NCI-H128 (cell line): ENCODE measurements around the gene DPM2.
A peak's percentile ranks its signal among the peaks of the same experiment; 100 is the strongest.

Experiments
- DNase-seq: peaks from one replicate; lab custom pipeline; 2025; ENCODE audit not compliant: unreplicated experiment; lab: John Stamatoyannopoulos, UW

Gene DPM2

DNA sequence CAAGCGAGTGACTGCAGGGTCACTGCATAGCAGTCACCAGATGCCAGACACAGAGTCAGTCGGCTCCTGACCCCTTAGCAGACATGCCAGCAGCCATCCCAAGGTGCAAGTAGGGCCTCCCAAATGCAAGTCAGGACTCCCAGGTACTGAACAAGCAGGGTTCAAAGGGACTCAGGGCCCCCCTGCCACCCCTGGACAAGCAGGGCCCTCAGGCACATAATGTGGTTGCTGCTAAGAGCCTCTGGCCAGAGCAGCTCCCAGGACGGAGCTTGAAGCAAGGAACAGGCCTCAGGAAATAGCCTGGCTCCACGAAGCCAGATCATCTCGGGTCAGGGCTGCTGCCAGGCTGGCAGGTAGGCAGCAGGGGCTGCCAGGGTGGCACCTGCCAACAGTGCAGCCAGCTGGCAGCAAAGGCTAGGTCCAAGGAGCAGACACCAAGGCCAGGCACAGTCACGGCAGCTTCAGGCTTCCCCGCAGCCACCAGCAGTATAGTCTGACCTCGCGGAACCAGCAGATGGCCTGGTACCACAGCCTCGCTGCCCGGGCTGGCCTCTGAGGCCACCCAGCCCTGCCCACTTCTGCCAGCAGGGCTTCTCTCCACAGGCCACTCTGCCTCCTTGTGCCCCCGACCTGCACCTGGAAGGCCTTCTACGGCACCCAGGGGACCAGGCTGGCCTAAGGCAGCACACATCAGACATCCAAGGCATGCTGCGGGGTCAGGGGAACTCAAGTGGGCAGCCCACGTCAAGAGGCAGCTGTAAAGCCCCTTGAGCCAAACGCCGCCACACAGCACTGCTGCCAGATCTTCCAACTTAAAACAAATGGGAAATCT, 35.7 kb upstream of the DPM2 start:
- no peak for DNase-seq

DNA sequence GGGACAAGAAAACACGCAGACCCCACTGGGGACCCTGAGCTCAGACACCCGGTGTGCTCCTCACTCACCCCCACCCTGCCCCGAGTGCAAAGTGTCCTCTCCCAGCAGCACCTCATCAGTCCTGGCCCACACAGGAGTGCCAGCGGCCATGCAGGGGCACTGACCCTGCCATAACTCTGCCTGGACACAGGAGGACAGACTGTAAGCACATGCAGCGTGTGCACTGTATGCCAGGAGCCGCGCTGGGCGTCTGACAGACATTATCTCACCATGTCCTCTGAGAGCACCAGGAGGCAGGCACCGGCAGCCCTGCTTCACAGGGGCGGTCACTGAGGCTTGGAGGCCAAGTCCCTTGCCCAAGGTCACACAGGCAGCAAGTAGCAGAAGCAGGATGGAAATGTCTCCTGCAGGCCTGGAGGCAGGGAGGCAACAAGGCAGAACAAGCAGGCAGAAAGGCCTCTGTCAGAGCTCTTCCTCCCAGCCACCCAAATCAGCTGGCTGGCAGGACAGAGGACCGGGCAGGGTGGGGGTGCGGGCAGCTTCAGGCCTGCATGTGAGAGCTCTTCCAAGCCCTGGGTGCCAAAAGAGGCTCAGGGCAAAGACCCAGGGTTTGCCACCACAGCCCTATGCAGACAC, 34.7 kb upstream of the DPM2 start:
- DNase-seq = no peak

DNA sequence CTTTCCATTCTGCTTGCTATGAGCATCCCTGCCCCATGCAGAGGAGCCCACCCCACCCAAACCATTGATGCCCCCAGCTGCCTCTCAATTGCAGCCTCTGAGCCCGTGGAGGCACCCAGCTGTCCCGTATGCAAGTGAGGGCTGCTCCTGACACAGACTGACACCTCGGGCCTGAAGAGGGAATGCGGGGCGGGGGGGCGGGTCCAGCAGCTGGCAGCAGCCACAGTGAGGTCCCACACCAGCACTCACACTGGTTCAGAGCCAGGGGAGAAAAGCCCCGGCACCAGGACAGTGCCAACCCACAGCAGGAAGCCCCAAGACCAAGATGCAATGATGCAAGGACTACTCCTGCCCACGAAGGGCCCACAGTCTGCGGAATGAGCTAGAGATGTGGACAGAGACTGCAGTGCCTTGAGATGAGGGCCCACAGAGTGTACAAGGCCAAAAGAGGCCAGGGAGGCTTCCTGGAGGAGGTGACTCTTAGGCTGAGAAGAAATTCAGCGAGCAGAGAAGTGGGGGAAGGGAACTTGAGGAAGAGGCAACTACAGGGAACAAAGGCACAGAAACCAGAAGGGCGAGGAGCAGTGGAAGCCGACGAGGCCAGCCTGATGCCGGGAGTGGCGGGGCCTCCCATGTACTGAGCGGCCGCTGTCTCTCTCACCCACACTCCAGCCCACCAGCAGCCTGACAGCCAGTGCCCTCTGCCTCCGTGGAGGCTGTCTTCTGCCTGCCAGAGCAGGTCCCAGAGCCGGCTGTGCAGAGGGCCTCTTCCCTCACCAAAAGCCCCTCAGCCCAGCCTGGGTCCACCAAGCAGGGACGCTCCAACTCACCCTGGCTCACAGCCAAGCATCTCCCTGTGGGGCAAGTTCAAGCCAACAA, 33.9 kb upstream of the DPM2 start:
- DNase-seq = no peak

DNA sequence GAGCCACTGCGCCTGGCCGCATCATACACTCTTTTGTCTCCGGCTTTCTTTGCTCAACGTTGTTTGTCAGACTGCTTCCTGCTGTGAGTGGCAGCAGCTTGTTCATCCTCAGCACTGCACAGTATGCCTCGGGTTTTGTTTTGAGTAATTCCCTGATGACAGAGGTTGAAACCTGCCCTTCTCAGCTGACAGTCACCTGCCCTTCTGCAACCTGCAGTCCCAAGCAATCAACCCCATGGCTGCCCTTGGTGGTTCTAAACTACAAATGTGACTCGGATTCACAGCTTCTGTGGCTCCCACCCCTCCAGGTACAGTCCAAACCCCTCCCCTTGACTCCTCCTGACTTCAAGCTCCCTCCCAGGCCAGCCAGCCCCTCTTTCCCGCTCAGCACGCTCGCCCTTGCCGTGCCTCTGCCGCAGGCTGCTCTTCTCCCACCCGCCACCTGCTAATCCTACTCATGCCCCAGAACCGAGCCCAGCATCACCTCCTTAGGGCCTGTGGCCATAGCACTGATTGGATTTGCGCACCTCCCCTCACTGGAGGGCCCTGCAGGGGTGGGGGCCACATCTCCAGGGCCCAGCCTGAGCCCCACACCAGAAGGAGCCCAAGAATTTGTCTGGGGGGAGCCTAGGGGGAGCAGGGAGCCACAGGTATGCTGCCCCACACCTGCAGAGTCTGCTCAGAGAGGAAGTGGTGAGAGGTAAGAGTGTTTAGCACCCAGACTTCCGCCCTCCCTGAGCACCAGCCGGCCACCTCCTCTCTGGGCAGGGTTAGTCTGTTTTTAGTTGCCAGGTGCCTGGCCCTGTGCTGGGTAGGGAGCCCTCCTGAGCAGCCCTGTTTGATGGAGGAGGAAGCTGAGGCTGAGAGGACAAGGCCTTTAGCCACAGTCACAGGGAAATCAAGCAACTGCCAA, 33.0 kb upstream of the DPM2 start:
- DNase-seq = peak; percentile 72

DNA sequence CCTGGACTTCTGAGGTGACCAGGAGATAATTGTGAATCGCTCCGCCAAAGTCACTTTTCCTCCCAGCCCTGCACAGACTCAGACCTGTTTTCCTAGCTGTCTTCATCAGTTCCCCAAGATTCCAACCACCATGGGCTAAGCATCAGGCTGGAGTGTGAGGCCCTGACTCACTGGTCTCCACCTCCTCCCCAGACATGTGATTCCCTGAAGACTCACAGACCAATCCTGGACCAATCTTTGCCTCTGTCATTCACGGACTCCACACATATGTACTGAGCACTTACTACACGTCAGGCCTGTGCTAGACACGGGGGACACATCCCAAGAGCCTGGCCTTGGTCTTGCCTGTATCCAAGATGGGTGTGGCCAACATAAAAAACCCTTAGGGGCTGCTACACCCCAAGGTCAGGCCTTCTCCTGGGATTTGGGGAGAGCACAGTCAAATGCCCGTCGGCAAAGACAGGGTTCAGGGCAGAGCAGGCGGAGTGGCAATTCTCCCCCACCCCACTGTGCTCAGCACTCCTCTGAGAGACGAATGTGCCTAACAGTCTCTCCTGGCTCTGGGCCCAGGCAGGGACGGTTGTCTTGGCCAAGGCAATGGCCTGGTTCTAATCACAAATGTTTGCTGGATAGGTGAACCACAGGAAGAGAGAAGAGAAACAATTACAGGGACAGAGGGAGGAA, 31.2 kb upstream of the DPM2 start:
- DNase-seq = no peak

DNA sequence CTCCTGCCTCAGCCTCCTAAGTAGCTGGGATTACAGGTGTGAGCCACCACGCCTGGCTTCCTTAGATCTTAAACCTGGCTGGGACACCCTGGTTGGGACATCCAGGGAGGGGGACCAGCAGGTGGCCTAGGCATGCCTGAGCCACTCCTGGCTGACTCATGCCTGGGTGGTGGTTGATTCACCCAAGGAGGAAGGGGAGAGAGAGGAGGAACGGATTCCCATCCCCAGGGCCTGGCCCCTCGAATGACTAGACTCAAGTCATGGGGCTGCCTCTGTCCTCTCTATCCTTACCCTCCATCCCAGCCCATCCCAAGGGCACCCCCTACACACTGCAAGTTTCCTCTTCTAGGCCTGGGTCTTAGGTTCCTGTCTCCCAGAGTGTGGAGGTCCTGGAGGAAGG, 30.4 kb upstream of the DPM2 start:
- DNase-seq = no peak

DNA sequence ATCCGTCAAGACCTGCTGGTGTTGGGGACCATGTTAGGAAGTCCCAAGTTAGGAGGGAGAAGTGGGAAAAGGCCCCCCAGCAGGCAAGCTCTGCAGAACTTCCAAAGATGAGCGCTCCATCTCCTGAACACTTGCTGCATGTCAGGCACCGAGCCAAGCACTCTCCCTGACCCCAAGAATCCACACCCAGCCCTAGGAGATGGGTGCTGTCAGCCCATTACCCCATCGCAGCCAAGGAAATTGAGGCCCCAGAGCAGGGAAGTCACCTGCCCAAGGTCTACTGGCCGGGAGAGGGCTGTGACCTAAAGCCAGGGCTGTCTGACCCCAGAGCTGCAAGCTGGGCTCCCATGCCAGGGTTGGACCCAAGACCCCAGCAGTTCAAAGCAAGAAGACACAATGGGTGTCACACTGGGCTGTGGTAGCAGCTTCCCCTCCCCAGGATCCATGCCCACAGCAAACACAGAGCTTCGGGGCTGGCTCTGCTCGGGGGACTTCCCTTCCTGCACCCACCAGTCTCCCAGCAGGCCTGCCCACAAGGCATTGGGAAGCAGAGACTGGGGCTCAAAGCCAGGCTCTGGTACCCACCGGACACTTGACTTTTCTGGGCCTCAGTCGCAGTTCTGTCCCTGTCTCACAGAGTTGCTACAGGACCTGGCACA, 29.6 kb upstream of the DPM2 start:
- DNase-seq = no peak

DNA sequence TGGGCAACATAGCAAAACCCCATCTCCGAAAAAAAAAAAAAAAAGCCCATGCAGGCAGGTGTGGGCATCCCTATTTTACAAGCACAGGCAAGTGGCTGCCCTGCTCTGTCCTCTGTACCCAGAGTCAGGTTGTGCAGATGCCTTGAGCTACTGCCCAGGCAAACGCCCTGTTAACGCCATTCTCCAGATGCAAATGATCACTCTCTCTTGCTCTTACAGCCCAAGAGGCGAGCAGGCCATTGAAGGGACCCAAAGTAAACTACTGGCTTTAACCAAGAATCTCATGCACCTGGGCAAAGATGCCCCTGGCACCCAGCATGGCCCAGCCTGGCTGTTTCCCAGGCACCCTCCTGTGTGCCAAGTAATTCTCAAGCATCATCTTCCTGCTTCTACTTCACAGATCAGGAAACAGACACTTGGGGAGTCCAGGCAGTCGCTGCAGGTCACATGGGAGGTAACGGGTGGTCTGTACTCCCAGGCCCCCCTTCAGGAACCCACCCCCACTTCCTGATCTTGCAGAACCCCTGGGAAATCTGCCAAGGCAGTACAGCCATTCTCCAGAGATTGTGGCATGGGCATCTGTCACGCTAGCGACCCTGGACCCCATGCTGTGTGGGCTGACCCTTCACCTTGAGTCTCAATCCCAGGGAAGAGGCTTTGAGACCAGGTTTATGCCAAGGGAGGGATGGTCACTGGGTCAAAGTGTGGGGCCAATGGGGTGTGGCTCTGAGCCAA, 28.9 kb upstream of the DPM2 start:
- no peak for DNase-seq

DNA sequence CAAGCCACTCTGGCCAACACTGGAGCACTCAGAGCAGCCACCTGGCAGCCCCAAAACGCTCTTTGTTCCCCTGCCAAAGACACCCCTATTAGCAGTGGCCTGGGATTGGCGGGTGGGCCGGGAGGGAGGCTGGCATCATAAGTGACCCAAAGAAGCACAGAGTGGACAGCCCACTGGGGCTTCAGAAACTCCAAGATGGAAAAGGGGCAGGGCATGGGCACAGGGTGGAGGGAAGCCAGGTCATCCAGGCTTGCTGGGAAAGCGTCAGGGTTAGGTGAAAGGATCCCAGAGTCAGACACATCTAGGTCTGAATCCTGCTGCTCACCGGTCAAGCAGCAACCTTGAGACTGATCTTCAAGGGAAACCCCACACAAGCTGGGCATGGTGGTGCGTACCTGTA, 28.3 kb upstream of the DPM2 start:
- DNase-seq = no peak

DNA sequence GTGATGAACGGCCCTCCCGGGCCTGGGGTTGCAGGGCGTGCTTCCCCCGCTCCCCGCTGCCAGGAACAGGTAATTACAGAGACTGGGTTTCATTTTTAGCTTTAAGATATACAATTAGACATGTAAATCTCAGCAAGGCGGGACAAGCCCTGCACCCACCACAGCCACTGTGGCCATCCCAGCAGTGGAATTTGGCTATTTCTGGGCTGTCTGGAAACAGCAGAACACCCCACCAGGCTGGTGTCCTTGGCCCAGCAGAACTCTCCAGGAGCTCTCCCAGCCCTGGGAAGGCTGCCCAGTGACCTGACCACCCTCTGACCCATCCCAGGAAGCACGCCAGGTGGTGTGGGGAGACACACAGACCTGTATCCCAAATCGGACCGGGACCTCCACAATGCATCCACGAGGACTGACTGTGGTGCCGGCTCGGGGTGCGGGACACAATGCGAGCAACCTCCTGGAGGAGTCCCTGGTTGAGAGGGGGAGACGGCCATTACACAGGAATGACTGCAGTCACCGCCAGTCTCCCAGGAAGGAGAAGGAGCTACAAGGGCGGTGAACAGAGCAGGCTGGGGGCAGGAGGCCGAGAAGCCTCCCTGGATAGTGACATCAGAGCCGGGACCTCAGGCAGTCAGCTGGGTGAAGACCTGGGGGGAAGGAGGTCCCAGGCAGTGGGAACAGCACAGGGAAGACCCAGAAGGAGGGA, 25.9 kb upstream of the DPM2 start:
- no peak for DNase-seq

DNA sequence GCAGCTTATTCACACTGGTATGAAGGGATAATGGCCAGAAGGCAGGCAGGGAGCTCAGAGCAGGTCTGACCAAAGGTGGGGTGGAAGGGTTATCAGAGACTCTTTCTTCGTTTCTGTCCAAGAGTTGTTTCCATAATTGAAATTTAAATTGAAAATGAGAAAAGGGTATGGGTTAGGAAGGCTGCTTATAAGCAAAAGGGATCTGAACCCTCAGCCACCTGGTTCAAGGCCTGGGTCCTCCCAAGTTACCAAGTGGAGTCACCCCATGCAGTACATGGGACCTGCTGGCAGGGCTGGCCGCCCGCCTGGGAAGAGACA, 25.3 kb upstream of the DPM2 start:
- no peak for DNase-seq

DNA sequence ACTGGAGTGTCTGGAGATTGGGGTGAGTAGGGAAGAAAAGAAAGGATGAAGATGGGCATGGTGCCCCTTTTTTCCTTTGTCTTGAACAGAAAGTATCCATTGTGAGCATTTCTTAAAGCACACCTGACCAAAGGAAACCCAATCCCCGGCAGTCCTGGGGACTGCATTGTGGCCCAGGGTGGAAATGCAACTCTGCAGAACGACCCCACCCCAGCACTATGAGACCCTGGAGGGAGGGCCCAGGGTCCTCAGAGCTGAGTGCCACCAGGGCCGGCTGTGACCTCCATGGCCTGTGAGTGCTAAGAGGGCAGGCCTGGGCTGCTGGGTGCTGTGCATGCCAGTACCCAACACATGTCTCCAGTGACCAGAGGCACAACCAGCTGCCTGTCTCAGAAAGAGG, 24.6 kb upstream of the DPM2 start:
- no peak for DNase-seq

DNA sequence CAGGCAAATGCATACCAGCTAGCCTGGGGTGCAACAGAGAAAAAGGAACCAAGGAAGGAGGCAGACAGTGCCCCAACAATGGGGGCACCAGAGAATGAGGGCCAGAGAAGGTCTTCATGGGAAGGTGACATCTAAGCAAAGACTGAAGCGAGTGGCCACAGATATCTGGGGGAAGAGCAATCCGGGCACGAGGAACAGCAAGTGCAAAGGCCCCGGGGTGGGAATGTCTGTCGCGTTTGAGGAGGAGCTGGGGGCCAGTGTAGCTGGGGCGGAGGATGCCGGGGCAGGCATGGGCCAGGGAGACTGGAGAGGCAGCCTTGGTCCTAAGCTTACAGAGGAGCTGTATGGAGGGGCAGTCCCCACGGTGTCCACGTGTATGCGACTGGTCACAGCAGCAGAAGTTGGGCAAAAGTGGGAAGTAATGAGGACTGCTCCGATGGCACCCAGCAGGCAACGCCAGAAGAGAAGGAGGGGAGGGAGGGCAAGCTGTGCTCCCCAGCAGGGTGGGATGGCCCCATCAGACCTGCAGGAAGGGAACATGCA, 24.0 kb upstream of the DPM2 start:
- no peak for DNase-seq

DNA sequence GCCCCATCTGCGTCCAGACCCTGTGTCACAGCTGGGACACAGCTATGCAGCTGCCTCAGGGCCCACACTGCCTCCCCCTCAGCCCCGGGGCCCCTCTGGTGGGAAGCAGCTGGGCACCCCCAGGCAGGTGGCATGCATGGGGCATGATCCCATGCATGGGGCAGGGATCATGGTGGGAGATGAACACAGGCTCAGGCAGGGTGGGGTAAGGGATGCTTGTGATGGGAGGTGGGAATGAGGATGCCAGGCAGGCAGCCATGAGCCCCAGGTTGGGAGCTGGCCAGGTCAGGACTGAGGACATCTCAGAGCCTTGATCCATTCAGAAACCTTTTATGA, 23.5 kb upstream of the DPM2 start:
- no peak for DNase-seq

DNA sequence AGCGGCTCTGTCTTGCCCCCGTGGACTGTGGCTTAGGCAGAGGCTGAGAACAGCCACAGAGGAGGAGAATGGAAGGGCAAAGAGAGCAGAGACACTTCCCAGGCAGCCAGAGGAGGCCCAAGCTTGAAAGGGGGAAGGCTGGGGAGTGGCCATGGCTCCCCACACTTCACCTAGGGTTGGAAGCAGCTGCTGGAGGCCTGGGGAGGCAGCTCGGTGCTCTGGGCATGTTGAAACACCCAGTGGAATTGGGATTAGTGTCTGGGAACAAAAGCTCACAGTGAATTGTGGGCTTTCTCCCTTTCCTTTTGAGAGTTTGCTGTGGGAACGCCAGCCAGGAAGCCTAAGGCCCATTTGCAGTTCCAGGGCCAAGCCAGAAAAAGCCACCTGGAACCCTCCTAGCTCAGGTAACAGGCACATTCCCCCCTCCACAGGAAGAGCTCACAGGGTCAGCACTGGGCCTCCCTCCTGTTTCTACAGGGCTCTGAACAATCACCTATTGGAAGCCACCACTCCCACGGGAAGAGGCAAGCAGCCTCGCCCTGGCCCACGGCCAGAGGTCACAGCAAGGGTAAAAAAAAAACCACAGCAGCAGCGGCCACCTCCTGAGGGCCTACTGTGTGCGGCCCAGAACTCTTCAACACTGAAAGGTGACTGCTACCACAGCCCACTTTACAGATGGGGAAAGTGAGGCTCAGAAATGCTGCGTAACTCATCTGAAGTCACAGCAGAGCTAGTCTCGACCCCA, 22.9 kb upstream of the DPM2 start:
- no peak for DNase-seq

DNA sequence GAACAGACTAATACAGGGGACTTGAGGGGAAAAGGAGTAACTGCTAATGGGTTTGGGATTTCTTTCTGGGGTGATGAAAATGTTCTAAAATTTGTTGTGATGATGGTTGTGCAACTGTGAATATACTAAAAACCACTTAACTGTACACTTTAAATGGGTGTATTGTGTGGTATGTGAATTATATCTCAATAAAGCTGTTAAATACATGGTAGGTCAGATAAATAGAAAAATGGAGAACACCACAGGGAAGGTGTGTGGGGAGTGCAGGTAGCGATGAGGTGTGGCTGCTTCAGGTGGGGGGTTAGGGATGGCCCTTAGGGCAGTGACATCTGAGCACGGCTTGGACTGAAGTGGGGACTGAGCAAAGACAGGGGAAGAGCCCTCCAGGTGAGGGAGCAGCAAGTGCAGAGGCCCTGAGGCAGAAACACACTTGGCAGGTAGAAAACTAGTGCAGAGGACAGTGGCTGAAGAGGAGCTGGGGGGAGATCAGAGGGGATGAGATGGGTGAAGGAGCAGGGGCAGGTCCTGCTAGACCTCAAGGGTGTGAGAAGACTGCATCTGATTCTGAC, 22.3 kb upstream of the DPM2 start:
- no peak for DNase-seq

DNA sequence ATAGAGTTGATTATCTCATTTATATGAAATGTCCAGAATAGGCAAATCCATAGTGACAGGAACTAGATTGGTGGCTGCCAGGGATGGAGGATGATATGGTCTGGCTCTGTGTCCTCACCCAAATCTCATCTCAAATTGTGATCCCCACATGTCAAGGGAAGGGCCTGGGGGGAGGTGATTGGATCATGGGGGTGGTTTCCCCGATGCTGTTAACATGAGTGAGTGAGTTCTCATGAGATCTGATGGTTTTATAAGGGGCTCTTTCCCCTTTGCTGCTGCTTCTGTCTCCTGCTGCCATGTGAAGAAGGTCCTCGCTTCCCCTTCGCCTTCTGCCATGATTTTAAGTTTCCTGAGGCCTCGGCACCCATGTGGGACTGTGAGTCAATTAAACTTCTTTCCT, 21.7 kb upstream of the DPM2 start:
- no peak for DNase-seq
